Mesodermal cell (in vitro differentiated cells): ENCODE measurements around the gene ZBTB16.

Source experiments
- H3K27ac ChIP-seq: 2 replicates; pipeline ENCODE4 v1.7.0; 2013; ENCODE audit warnings: mild to moderate bottlenecking, low read depth, low read length, moderate library complexity; ENCODE audit not compliant: severe bottlenecking
- H3K36me3 ChIP-seq: 2 replicates; pipeline ENCODE4 v1.7.1; 2013; ENCODE audit warnings: mild to moderate bottlenecking, low read length, moderate library complexity; ENCODE audit not compliant: control insufficient read depth, insufficient read depth
- H3K4me1 ChIP-seq: one replicate; pipeline ENCODE4 v1.7.1; 2013; ENCODE audit warnings: mild to moderate bottlenecking, low read length; ENCODE audit not compliant: insufficient read depth, control insufficient read depth, poor library complexity, severe bottlenecking
- H3K4me3 ChIP-seq: 2 replicates; pipeline ENCODE4 v1.7.0; 2013; ENCODE audit warnings: low read length, control low read depth, mild to moderate bottlenecking; ENCODE audit not compliant: insufficient read depth, poor library complexity, severe bottlenecking; ENCODE audit errors: extremely low read depth
- H3K9me3 ChIP-seq: 2 replicates; pipeline ENCODE4 v1.7.1; 2013; ENCODE audit warnings: mild to moderate bottlenecking, low read length, moderate library complexity; ENCODE audit not compliant: control insufficient read depth
- WGBS, 2 experiments: methylation state at CpG; one replicate each; pipeline ENCODE4 v1.1.5; 2013; ENCODE audit warnings: missing lambda C conversion rate in 2 of 2; ENCODE audit not compliant: insufficient coverage in 2 of 2; 5-methylcytosine and 5-hydroxymethylcytosine counted together

ZBTB16 gene

DNA sequence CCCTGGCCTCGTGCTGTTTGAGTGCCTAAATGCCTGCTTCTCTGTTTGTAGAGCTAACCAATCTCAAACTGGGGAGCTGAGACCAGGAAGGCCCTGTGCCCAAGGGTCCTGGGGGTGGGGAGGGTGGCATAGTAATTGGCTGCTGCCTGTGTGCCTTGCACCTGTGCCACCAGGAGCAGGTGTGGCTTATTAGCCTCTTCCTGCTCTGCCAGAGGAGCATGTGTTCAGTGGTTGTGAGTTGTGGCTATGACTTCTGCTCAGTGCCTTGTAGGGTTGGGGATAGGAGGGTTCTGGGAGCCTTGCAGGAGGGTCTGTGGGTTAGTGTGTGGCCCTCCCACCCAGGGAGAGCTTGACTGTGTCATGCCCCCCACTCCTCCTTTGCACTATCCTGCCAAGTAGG lies 109.2 kb downstream of the ZBTB16 start:
- H3K36me3 ChIP-seq = no peaks in the 10 kb centered on the region
- H3K27ac ChIP-seq = no peak overlapping the region
- peaks cover 8% of the 10 kb centered on the region for H3K4me1 ChIP-seq
- H3K4me3 ChIP-seq = no peak overlapping the region
- H3K9me3 ChIP-seq = no peaks in the 10 kb centered on the region
- WGBS, 2 experiments = 60% methylated on average over 1 of the region's 1 CpG; no CpG with 5 or more reads in 1 of the 2 experiments

DNA sequence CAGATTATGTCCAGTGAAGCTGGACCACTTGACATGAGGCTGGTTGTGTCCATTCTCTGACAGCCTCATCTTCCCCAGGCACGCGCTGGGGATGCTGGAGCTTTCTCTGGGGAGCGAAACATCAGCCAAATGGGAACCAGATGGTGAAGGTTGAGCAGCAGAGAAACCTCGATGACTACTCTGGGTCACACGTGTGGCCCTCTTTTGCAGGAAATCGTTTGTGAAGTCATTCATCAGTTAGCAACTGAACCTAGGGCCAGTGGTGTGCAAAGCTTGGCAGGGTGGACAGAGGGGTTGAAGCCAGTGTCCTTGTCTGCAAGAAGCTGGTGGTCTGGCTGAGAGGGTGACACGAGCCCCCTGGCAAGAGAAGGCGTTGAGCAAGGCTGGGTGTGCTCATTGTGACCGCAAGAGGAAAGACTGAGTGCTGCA lies 109.8 kb downstream of the ZBTB16 start:
- no peaks in the 10 kb centered on the region for H3K9me3 ChIP-seq
- H3K27ac ChIP-seq = no peak overlapping the region
- no peak overlapping the region for H3K4me3 ChIP-seq
- H3K36me3 ChIP-seq = no peaks in the 10 kb centered on the region
- H3K4me1 ChIP-seq = peaks cover 8% of the 10 kb centered on the region
- 94 to 96% methylated on average over 7 to 9 of the region's 9 CpGs for WGBS, 2 experiments

DNA sequence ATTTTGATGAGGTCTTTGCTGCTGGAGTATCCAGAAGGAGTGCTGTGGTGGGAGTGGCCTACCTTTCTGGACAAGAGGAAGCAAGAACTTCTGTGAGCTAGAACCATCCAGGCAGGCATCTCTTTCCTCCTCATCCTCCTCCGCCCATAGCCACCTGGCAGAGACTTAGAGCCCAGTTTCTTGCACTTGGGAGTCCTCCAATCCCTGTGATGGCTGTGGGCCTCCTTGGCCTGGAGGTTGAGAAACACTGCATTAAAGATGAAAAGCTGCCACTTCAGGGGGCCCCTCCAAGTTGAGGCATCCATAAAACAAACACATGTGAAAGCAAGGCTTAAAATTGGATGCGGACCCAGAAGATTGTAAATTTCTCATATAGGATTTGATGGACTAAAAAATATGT lies 110.3 kb downstream of the ZBTB16 start:
- 100% methylated on average over 1 of the region's 2 CpGs; no CpG with 5 or more reads in 1 of the 2 experiments for WGBS, 2 experiments
- no peak overlapping the region for H3K4me3 ChIP-seq
- H3K9me3 ChIP-seq = no peaks in the 10 kb centered on the region
- H3K27ac ChIP-seq = no peak overlapping the region
- H3K36me3 ChIP-seq = no peaks in the 10 kb centered on the region
- peaks cover 8% of the 10 kb centered on the region for H3K4me1 ChIP-seq

DNA sequence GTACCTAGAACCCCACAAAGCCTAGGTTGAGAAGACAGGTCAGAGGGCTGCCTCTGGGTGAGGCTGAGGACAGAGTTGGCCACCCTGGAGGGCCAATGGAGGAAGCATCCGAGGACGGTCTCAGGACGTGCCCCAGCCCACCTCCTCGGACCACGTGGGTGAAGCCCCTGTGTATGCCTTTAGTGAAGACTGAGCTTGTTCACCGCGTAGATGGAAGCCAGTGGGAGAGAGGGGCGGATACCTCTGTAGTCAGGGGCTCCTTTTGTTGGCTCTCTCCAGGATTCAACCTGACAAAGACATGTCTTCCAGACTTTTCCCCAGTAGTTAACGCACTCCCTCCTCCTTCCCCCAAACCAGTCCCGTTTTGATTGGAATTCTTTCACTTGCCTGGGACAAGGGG lies 110.7 kb downstream of the ZBTB16 start:
- no peak overlapping the region for H3K27ac ChIP-seq
- peaks cover 8% of the 10 kb centered on the region for H3K4me1 ChIP-seq
- WGBS, 2 experiments = 36 to 68% methylated on average over 3 to 5 of the region's 10 CpGs
- H3K36me3 ChIP-seq = no peaks in the 10 kb centered on the region
- H3K9me3 ChIP-seq = no peaks in the 10 kb centered on the region
- H3K4me3 ChIP-seq = no peak overlapping the region

DNA sequence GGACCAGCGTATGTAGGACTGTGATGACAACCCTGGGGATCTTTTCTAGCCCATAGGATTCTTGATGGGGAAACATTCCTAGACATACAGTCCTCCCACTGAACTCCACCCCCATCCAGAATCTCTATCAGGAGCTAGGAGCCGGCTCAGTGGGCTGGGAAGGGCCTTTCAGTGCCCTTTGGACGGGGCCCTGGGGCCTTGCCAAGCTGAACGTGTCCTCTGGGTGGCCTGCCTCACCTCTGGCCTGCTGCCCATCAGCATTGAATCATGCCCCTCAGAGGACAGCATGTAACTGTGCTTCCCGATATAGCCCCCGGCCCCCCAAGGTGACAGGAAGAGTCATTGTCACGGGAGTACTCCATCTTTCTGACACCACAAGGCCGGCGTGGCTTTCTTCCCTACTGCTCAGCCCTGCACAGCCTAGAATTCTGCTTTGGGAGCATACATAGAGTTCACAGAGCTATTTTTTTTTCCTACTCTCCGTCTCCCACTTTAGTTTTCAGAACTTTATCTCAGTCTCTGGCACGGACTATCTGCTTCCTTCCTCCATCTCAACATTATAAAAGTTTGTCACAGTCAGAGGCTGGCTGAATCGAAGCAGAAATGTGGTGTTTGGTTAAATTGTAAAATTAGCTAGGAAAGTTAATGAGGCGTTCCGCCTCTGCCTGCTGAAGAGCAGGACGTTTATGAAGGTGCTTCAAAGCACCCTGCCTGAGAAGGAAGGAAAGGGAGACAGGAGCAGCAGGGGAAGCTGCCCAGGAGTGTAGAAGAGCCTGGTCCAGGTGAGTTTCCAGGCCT lies 111.9 kb downstream of the ZBTB16 start:
- Histone ChIP-seq H3K27ac (no peak overlapping the region), H3K36me3 (no peaks in the 10 kb centered on the region), H3K4me1 (peaks cover 8% of the 10 kb centered on the region), H3K9me3 (no peaks in the 10 kb centered on the region), H3K4me3 (no peak overlapping the region)
- WGBS, 2 experiments = 81 to 83% methylated on average over 13 of the region's 15 CpGs

DNA sequence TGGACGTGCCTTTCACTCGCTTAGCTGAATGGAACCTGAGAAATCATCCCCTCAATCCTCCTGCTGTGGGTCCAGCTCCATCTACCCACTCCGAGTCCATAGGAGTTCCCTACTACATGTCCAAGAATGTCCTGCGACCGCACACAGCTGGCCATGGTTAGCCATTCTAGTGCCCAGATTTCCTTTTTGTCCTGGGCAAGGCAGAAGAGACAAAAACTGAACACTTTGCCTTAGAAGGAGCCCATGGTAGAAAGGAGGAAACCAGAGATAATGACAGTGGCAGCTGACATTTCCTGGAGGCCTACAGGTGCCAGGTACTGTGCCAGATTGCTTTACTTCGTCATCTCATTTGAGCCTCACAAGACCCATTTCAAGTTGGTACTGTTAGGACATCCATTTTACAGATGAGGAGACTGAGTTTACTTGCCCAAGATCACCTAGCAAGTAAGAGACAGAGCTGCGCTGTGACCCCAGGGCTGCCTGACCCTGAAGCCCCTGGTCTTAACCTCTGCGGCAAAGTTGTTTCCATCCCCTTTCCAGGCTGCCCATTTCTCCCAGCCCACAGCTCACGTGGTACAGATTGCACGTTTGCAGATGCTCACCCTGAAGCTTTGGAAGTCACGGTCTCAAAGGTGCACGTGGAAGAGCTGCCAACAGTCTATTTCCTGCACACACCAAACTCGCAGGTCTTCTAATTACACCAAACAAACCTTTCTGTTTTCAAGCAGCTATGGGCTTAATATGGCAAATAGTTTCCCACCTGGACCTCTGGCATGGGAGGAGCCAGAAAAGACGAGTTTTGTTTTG lies 112.7 kb downstream of the ZBTB16 start:
- no peaks in the 10 kb centered on the region for H3K36me3 ChIP-seq
- H3K4me3 ChIP-seq = no peak overlapping the region
- H3K4me1 ChIP-seq = peaks cover 8% of the 10 kb centered on the region
- WGBS, 2 experiments = 89 to 91% methylated on average over 12 to 13 of the region's 14 CpGs
- no peak overlapping the region for H3K27ac ChIP-seq
- H3K9me3 ChIP-seq = no peaks in the 10 kb centered on the region

DNA sequence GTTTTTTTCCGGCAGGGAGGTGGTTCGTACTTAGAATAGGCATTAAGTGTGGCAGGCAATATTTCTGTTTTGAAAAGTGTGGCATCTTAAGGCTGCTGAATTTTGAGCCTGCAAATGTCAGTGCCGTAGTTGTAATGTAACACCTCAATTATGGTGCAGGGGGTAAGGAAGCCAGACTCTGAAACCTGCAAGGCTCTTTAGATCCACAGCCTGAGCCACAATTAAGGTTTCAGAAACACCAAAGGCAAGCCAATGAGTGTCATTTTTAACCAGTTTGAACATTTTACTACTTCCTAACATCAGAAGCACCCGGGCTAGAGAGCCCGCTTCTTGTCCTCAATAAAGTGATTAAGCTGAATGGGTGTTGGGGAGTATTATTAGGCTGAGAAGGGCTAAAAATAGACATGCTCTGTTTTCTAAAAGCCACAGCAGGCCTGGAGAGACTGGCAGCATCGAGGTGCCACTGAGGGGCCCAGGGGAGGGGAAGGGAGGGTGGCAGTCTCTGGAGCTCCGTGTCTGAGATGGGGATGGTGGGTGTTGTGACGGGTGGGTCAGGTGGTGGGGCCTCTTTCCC lies 113.4 kb downstream of the ZBTB16 start:
- Histone ChIP-seq H3K27ac (peak overlapping the region; percentile 23), H3K4me3 (no peak overlapping the region), H3K36me3 (no peaks in the 10 kb centered on the region), H3K9me3 (no peaks in the 10 kb centered on the region), H3K4me1 (peaks cover 5% of the 10 kb centered on the region)
- 84 to 92% methylated on average over 6 of the region's 8 CpGs for WGBS, 2 experiments

DNA sequence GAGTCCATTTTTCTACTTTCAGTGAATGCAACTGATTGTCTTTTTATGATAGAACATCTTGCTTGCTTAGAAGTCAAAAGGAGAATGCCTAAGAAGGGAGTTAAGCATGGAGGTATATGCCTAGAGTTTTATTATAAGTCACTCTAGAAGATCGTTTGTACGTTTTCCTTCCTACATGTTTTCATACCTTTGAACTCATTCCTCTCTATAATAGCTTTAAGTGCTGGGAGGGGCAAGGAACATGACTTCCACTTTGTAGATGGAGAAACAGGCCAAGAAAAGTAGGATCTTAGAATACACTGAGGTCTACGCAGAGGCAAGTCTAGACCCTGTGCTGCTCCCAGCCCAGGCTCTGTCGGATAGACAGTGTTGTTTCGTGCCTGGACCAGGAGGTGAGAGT lies 114.3 kb downstream of the ZBTB16 start:
- Histone ChIP-seq H3K4me3 (no peak overlapping the region), H3K4me1 (peaks cover 3% of the 10 kb centered on the region), H3K27ac (no peak overlapping the region), H3K36me3 (no peaks in the 10 kb centered on the region), H3K9me3 (no peaks in the 10 kb centered on the region)
- WGBS, 2 experiments = 90 to 92% methylated on average over 3 of the region's 5 CpGs

DNA sequence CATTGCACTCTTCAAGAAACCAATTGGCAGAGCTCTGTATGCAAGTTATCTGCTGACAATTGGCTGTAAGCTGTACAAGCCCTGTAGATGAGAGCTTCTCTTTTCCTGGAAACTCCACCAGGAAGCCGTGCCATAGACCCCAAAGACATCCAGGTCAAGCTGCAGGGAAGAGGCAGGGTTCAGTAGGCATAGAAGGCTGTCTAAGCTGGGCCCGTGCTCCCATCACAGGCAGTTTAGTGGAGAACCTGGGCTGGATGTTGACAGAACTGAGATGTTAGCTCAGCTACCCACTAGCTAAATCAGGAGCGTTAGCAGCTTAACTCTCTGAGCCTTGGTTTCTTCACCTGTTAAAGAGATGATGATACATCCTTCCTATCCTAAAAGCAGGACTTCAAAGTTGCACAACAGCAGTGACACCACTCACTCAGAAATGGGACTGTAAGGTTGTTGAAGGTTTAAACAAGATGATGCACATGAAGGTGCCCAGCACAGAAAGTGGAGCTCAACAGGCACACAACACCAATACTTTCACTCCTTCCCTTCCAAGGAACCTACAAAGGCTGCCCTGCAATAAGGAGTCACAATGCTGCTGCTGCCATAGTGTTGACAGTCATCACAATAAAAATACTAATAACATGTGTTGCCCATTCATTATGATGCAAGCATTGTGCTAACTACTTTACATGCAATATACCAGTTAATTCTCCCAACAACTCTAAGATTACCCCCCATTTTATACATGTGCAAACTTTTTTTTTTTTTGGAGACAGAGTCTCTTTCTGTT lies 115.4 kb downstream of the ZBTB16 start:
- no peaks in the 10 kb centered on the region for H3K9me3 ChIP-seq
- 67 to 83% methylated on average over 1 of the region's 3 CpGs for WGBS, 2 experiments
- no peak overlapping the region for H3K27ac ChIP-seq
- peaks cover 11% of the 10 kb centered on the region for H3K4me1 ChIP-seq
- no peaks in the 10 kb centered on the region for H3K36me3 ChIP-seq
- no peak overlapping the region for H3K4me3 ChIP-seq

DNA sequence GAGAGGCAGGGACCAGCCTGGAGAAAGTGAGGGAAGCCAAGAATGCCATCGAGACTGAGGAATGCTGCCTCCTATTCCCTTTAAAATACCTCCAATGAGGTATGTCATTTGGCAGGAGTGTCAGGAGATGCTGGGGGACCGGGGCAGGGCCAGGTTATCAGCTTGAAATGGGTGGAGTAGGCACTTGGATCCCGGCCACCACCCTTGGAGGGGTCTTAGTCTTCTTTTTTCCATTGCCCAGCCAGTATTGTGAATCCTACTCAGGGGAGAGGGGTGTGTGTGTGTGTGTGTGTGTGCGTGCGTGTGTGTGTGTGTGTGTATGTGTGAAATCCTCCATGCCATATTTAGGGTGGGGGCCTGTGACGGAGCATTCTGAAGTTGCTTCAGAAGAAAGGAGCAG lies 116.2 kb downstream of the ZBTB16 start:
- Histone ChIP-seq H3K4me3 (no peak overlapping the region), H3K36me3 (no peaks in the 10 kb centered on the region), H3K27ac (no peak overlapping the region), H3K9me3 (no peaks in the 10 kb centered on the region), H3K4me1 (peaks cover 16% of the 10 kb centered on the region)
- 80 to 91% methylated on average over 2 to 5 of the region's 6 CpGs for WGBS, 2 experiments
